ENCODE measurements around the gene ANO2.

Gene ANO2

GRCh38 chr12:5575232-5575631, 369.8 kb downstream of the ANO2 start:
- no peak for ATAC-seq
- Mint-ChIP-seq H3K27ac (no peak overlapping the region), H3K4me1 (no peaks in the 10 kb centered on the region), H3K4me3 (no peak overlapping the region), H3K36me3 (no peaks in the 10 kb centered on the region), H3K9me3 (no peaks in the 10 kb centered on the region)
- DNase-seq (ENCODE audit: low spot score in 2 of 2), result no peak

GRCh38 chr12:5573390-5573789, 371.7 kb downstream of the ANO2 start:
- H3K4me3 Mint-ChIP-seq, result no peak overlapping the region
- H3K9me3 Mint-ChIP-seq, result no peaks in the 10 kb centered on the region
- H3K4me1 Mint-ChIP-seq, result no peaks in the 10 kb centered on the region
- DNase-seq (ENCODE audit: low spot score in 2 of 2) (no peak), ATAC-seq (no peak)
- H3K36me3 Mint-ChIP-seq, result no peaks in the 10 kb centered on the region
- H3K27ac Mint-ChIP-seq, result no peak overlapping the region

DNA sequence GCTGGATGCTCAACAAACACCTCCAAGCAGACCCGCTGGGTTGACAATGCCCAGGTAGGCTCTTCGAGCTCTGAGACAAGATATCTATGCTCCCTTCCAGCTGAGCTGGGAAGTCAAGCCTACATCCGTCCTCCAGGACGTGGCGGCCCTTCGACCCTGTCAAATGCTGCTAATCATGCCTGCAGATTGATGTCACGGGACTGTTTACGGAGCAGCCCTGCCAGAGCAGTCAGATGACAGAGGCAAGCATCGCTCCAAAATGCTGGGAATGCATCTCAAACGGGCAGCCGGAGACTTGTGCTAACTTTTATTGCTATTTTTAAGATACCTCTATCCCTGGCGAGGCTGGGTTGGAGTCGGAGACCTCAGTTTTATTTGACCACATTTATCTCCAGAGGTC, 373.9 kb downstream of the ANO2 start:
- ATAC-seq, result no peak
- Mint-ChIP-seq H3K4me3 (no peak overlapping the region), H3K36me3 (no peaks in the 10 kb centered on the region), H3K4me1 (no peaks in the 10 kb centered on the region), H3K9me3 (no peaks in the 10 kb centered on the region), H3K27ac (no peak overlapping the region)
- DNase-seq (ENCODE audit: low spot score in 2 of 2), result no peak

DNA sequence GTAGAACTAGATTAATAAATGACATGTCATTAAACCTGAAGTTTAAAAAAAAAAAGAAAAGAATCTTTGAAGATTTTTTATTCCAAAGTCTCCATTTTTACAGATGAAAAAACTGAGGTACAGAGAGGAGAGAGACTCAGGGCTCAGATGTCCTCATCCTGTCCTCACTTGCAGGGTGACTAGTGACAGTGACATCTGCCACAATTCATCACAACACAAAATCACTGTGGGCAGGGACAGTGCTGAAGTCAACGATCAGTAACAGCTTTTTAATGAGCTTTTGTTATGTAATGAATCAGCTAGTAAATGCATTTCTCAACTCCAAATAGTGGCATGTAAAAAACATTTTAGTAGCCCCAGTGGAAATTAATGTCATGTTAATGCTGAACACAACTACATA, 374.6 kb downstream of the ANO2 start:
- H3K36me3 Mint-ChIP-seq, result no peaks in the 10 kb centered on the region
- H3K27ac Mint-ChIP-seq, result no peak overlapping the region
- no peak for DNase-seq (ENCODE audit: low spot score in 2 of 2)
- H3K4me3 Mint-ChIP-seq, result no peak overlapping the region
- ATAC-seq, result no peak
- H3K4me1 Mint-ChIP-seq, result no peaks in the 10 kb centered on the region
- H3K9me3 Mint-ChIP-seq, result no peaks in the 10 kb centered on the region

- ATAC-seq (no peak), DNase-seq (ENCODE audit: low spot score in 2 of 2) (no peak)
- Mint-ChIP-seq H3K9me3 (no peaks in the 10 kb centered on the region), H3K36me3 (no peaks in the 10 kb centered on the region), H3K4me1 (no peaks in the 10 kb centered on the region), H3K27ac (no peak overlapping the region), H3K4me3 (no peak overlapping the region)
Observed at GRCh38 chr12:5568325-5568981, 376.6 kb downstream of the ANO2 start.

DNA sequence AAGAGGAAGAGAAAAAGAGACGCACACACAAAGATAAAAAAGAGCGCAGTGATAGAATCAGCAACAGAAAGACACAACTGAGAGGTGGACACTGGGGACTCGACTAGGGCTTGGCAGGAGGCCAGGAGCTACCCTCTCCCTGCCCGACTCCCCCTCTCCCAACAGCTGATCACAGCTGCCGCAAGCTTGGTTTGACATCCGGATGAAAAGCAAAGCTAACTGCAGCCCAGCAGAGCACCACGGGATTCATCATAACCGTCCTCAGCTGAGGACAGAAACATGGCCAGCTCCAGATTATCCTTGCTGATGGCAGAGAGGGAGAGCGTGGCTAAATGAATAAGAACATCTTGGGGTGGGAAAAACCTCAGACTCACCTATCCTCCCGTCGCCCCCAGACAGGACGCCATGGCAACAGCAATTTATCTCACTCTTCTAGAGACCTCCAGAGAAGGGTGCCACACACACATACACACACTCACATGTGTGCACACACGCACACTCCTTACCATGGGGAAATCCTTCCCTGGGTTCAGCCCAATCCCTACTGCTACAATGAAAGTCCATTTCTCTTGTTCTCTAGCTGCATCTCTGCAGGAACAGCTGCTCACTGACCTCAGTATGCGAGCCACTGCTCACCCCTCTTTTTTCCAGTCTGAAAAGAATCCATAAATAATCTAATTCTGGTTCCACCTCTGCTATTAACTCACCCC, 377.9 kb downstream of the ANO2 start:
- no peaks in the 10 kb centered on the region for H3K4me1 Mint-ChIP-seq
- DNase-seq (ENCODE audit: low spot score in 2 of 2) (no peak), ATAC-seq (no peak)
- no peaks in the 10 kb centered on the region for H3K9me3 Mint-ChIP-seq
- no peaks in the 10 kb centered on the region for H3K36me3 Mint-ChIP-seq
- H3K27ac Mint-ChIP-seq, result no peak overlapping the region
- no peak overlapping the region for H3K4me3 Mint-ChIP-seq

DNA sequence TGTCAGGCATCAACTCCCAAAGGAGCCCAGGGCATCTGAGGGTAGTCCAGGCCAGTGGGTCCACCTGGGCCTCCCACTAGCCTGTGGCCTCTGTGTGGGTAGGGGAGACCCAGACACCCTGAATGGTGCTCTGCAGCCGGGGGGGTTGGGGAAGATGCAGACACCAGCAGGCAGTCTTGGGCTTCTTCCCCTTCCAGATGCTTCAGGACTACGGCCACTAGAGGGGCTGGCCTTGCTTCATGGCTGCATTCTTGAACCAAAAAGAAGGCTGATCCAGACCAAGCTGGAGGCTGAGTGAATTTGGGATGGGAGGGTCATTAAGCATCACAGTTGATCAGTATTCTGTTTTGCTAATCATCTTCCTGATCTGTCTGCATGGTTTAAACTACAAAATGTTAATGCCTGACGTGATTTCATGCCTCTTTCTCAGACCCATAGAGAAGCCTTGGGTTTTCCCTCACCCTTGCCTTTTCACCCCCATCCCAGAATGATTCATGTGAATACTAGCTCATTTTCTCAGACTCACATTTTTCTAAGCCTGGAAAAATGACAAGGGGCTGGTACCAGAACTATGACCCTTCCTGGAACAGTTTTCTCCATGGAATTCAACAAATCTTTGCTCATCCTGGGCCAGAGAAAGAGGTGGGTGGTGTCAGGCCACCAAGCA, 379.0 kb downstream of the ANO2 start:
- H3K36me3 Mint-ChIP-seq, result no peaks in the 10 kb centered on the region
- no peaks in the 10 kb centered on the region for H3K9me3 Mint-ChIP-seq
- no peak overlapping the region for H3K4me3 Mint-ChIP-seq
- H3K27ac Mint-ChIP-seq, result no peak overlapping the region
- no peak for ATAC-seq
- no peak for DNase-seq (ENCODE audit: low spot score in 2 of 2)
- no peaks in the 10 kb centered on the region for H3K4me1 Mint-ChIP-seq

DNA sequence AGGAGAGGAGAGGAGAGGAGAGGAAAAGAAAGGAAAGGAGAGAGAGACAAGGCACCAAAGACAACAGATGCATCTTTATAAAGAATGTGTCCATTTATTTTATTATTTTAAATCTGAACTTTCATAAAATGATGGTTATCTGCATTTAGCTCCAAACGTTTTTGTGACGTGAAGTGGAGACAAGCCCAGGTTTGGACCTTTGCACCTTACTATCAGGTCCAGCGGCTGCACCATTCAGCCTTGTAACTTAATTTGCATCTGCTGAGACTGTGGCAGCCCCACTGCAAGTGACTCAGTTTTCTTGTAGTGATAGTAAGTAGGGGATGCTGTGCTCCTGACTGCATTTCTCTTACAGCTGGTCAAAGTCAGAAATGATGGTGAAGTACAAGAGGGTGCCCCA, 382.5 kb downstream of the ANO2 start:
- no peaks in the 10 kb centered on the region for H3K9me3 Mint-ChIP-seq
- no peaks in the 10 kb centered on the region for H3K36me3 Mint-ChIP-seq
- no peaks in the 10 kb centered on the region for H3K4me1 Mint-ChIP-seq
- no peak for DNase-seq (ENCODE audit: low spot score in 2 of 2)
- no peak overlapping the region for H3K4me3 Mint-ChIP-seq
- ATAC-seq, result no peak
- H3K27ac Mint-ChIP-seq, result no peak overlapping the region

- Mint-ChIP-seq H3K36me3 (no peaks in the 10 kb centered on the region), H3K9me3 (no peaks in the 10 kb centered on the region), H3K4me1 (no peaks in the 10 kb centered on the region), H3K4me3 (no peak overlapping the region), H3K27ac (no peak overlapping the region)
- DNase-seq (ENCODE audit: low spot score in 2 of 2), result no peak
- no peak for ATAC-seq
Observed at GRCh38 chr12:5561846-5562245, 383.2 kb downstream of the ANO2 start.

DNA sequence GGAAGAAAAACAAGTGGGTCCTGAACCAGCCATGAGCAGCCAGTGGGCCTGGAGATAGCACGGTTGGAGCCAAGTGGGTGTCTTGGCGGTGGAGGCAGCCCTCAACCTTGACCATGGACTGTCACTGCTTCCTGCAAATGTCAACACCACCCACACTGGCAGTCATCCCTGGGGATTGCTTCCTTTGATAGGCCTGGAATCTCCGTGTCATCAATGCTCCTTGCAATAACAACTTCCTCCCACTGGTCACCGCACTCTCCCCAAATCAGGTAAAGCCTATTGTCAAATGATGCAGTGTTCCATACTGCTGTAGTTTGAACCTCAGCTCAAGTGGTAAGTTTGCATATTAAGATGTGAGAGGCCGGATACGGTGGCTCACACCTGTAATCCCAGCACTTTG, 384.0 kb downstream of the ANO2 start:
- H3K36me3 Mint-ChIP-seq, result no peaks in the 10 kb centered on the region
- no peak overlapping the region for H3K4me3 Mint-ChIP-seq

DNA sequence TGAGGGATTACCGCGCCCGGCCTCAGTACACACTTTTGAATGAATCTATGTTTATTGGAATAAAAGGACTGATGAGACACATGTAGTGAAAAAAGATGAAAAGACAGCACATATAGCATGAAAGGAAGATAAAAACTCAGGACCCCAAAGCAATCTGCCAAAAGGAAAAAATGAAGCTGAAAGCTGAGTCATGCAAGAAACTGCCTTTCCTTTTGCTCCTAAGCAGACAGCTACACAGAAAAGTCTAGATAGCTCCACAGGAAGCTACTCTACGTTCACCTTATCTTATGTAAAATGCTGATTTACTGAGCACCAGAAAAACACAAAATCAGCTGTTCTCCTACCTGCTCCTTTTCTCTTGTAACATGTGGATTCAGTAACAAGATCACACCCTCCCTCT, 384.8 kb downstream of the ANO2 start:
- H3K27ac Mint-ChIP-seq, result no peak overlapping the region
- no peak overlapping the region for H3K4me3 Mint-ChIP-seq
- H3K9me3 Mint-ChIP-seq, result no peaks in the 10 kb centered on the region
- DNase-seq (ENCODE audit: low spot score in 2 of 2) (no peak), ATAC-seq (no peak)
- H3K36me3 Mint-ChIP-seq, result no peaks in the 10 kb centered on the region
- no peaks in the 10 kb centered on the region for H3K4me1 Mint-ChIP-seq

More for the DNA sequence above, 384.0 kb downstream of the ANO2 start:
- Mint-ChIP-seq H3K9me3 (no peaks in the 10 kb centered on the region), H3K4me1 (no peaks in the 10 kb centered on the region), H3K27ac (no peak overlapping the region)
- DNase-seq (ENCODE audit: low spot score in 2 of 2), result no peak
- no peak for ATAC-seq

DNA sequence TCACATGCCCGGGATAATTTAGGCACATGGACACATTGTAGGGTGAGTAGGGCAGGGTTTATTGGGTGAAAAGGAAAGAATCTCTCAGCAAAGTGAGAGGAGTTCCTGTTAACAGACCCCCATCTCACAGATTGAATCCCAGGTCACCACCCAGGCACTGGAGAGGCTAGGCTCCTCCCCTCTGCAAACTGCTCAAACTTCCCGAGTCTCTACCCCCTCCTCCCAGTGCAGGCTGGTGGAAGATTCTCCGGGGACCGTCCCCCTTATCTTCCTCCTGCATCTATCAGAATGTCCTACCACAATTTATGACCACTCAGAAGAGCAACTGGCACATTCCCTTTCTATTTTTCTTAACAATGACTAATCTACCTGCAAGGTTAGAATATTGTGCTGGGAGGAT, 387.2 kb downstream of the ANO2 start:
- ATAC-seq, result no peak
- Mint-ChIP-seq H3K9me3 (no peaks in the 10 kb centered on the region), H3K27ac (no peak overlapping the region), H3K4me3 (no peak overlapping the region), H3K36me3 (no peaks in the 10 kb centered on the region), H3K4me1 (no peaks in the 10 kb centered on the region)
- DNase-seq (ENCODE audit: low spot score in 2 of 2), result no peak

GRCh38 chr12:5556946-5557673, 387.9 kb downstream of the ANO2 start:
- H3K36me3 Mint-ChIP-seq, result no peaks in the 10 kb centered on the region
- no peak overlapping the region for H3K27ac Mint-ChIP-seq
- H3K4me1 Mint-ChIP-seq, result no peaks in the 10 kb centered on the region
- no peaks in the 10 kb centered on the region for H3K9me3 Mint-ChIP-seq
- ATAC-seq (no peak), DNase-seq (ENCODE audit: low spot score in 2 of 2) (no peak)
- no peak overlapping the region for H3K4me3 Mint-ChIP-seq

GRCh38 chr12:5556033-5556614, 388.9 kb downstream of the ANO2 start:
- DNase-seq (ENCODE audit: low spot score in 2 of 2) (no peak), ATAC-seq (no peak)
- Mint-ChIP-seq H3K36me3 (no peaks in the 10 kb centered on the region), H3K9me3 (no peaks in the 10 kb centered on the region), H3K27ac (no peak overlapping the region), H3K4me3 (no peak overlapping the region), H3K4me1 (no peaks in the 10 kb centered on the region)

DNA sequence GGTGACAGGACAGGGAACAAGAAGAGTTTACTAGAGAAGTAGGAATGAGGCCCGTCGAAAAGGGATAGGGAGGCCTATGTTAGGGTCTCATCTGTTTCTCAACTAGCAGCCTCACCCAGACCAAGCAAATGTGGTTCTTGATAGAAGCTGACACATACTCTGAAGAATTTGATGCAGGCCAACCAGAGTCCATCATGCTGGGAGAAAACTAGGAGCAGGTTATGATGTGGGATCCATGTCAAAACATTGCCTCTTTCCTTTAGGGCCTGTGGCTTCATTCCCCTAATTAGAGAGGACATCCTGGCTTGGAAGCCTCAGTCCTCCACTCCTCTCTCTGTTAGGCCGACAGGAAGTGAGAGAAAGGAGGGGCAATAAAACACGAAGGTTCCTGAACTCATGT, 390.3 kb downstream of the ANO2 start:
- Mint-ChIP-seq H3K4me3 (no peak overlapping the region), H3K9me3 (no peaks in the 10 kb centered on the region), H3K27ac (no peak overlapping the region), H3K36me3 (no peaks in the 10 kb centered on the region), H3K4me1 (no peaks in the 10 kb centered on the region)
- DNase-seq (ENCODE audit: low spot score in 2 of 2) (no peak), ATAC-seq (no peak)
